ENCODE measurements around the gene ANKRD36C.
"Not testable (repeated sequence)": the region's sequence is repeated elsewhere in the genome, so short reads cannot be mapped to it uniquely, and the experiment has no call there.

The ANKRD36C gene

DNA sequence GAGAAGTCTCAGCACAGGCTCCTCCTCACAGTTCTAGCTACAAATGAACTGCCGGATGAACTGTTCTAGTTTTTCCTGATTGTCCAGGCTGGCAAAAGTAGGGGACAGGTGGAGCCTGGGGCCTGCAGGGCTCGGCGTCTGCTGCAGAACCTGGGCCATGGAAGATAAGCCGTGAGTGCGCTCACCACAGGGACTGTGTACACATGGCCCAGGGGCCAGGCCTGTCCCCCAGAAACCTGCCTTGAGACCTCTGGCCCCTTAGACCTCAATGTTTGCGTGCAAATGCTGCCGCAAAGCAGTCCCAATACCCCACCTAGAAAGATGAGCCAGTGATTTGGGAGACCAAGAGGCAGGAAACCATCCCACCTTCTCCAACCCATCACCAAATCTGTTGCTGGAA, 30.5 kb upstream of the ANKRD36C start:
- H3K27me3 ChIP-seq (ENCODE audit: insufficient read depth, insufficient read length); H3K36me3 ChIP-seq (ENCODE audit: insufficient read depth, insufficient read length, low read length); H3K4me1 ChIP-seq (ENCODE audit: insufficient read depth, insufficient read length); H3K9ac ChIP-seq (ENCODE audit: insufficient read length, low read depth); H3K4me3 ChIP-seq (ENCODE audit: insufficient read length, low read depth); DNase-seq (ENCODE audit: low read depth, low spot score); H3K9me3 ChIP-seq (ENCODE audit: insufficient read depth, low read length): not testable (repeated sequence)

DNA sequence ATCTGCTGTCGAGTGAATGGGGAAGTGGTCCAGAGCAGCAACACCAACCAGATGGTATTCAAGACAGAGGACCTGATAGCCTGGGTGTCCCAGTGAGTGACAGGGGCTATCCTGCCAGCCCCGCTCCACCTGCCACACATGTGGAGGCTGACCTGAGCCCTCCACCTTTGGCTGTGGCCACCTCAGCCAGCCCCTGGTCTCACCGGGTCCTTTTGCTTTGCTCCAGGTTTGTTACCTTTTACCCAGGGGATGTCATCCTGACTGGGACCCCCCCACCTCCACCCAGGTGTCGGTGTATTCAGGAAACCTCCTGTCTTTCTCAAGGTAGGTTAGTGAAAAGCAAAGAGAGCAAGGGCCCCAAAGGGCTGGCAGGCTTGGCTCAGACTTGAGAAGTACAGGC, 29.5 kb upstream of the ANKRD36C start:
- H3K36me3 ChIP-seq (ENCODE audit: insufficient read depth, insufficient read length, low read length); H3K4me3 ChIP-seq (ENCODE audit: insufficient read length, low read depth); H3K9me3 ChIP-seq (ENCODE audit: insufficient read depth, low read length); DNase-seq (ENCODE audit: low read depth, low spot score); H3K4me1 ChIP-seq (ENCODE audit: insufficient read depth, insufficient read length); H3K27me3 ChIP-seq (ENCODE audit: insufficient read depth, insufficient read length); H3K9ac ChIP-seq (ENCODE audit: insufficient read length, low read depth): not testable (repeated sequence)

DNA sequence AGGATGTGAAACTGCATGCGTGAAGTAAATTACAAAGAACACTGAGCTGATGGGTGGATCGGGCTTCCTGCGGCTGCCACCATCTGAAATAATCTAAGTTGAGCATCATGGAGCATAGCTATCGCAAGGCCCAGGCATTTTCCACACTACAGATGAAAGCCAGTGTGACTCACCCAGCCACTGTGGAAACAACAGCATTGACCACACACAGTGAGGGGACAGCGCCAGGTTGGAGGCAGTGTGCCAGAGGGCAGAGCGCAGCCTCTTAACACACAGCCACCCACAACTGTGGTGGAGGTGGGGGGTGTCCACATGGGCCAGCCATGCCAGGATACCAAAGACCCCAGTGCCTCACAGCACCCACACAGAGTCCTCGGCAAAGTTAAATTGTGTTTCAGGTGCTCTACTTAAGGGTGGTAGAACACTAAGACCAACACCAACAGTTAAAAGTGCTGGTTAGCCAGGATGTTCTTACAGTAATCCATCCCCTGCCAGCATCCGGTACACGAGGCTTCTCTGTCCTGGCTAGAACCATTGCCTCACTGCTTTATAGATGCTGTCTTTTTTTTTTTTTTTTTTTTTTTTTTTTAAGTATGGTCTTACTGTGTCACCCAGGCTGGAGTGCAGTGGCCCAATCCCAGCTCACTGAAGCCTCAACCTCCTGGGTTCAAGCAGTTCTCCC, 28.4 kb upstream of the ANKRD36C start:
- not testable (repeated sequence) for H3K9ac ChIP-seq (ENCODE audit: insufficient read length, low read depth); H3K4me1 ChIP-seq (ENCODE audit: insufficient read depth, insufficient read length); DNase-seq (ENCODE audit: low read depth, low spot score); H3K36me3 ChIP-seq (ENCODE audit: insufficient read depth, insufficient read length, low read length); H3K27me3 ChIP-seq (ENCODE audit: insufficient read depth, insufficient read length); H3K4me3 ChIP-seq (ENCODE audit: insufficient read length, low read depth); H3K9me3 ChIP-seq (ENCODE audit: insufficient read depth, low read length)

DNA sequence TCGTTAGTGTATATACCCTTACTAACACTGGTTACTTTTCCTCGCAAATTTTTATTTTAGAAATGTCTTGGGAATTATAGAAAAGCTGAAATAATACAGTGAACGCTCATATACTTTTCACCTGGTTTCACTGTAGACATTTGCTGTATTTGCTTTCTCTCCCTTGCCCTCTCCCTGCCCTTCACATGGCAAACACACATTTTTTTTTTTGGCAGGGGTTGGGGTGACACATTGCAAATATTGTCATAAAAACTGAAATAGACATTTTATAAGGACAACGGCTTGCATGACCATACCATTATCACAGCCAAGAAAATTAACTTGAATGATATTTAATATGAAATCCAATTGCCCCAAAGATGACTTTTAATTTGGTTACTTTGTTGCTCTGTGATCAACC, 24.7 kb upstream of the ANKRD36C start:
- not testable (repeated sequence) for DNase-seq (ENCODE audit: low read depth, low spot score); H3K36me3 ChIP-seq (ENCODE audit: insufficient read depth, insufficient read length, low read length)

DNA sequence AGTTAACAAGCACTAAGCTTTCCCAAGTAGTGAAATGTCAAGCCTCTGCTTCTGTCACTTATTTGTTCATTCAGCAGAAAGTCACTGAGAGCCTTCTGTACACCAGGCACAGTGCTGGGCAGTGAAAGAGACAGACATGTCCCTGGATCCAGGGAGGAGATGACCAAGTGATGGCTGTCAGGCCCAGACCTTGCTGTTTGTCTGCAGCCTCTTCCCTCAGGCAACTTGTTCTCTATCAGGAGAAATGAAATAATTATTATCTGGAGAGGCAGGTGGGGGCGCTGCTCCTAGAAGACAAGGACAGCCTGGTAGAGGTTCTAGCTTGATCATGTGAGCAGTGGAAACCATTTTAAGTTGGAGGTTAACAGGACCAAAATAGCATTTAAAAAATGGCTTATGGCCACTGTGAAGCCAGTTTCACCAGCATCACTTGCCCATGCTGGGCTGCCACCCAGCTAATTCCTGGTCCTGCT, 21.2 kb upstream of the ANKRD36C start:
- H3K9ac ChIP-seq (ENCODE audit: insufficient read length, low read depth); DNase-seq (ENCODE audit: low read depth, low spot score): not testable (repeated sequence)

More for the DNA sequence above, 24.7 kb upstream of the ANKRD36C start:
- not testable (repeated sequence) for H3K9ac ChIP-seq (ENCODE audit: insufficient read length, low read depth); H3K9me3 ChIP-seq (ENCODE audit: insufficient read depth, low read length); H3K4me1 ChIP-seq (ENCODE audit: insufficient read depth, insufficient read length); H3K4me3 ChIP-seq (ENCODE audit: insufficient read length, low read depth); H3K27me3 ChIP-seq (ENCODE audit: insufficient read depth, insufficient read length)

DNA sequence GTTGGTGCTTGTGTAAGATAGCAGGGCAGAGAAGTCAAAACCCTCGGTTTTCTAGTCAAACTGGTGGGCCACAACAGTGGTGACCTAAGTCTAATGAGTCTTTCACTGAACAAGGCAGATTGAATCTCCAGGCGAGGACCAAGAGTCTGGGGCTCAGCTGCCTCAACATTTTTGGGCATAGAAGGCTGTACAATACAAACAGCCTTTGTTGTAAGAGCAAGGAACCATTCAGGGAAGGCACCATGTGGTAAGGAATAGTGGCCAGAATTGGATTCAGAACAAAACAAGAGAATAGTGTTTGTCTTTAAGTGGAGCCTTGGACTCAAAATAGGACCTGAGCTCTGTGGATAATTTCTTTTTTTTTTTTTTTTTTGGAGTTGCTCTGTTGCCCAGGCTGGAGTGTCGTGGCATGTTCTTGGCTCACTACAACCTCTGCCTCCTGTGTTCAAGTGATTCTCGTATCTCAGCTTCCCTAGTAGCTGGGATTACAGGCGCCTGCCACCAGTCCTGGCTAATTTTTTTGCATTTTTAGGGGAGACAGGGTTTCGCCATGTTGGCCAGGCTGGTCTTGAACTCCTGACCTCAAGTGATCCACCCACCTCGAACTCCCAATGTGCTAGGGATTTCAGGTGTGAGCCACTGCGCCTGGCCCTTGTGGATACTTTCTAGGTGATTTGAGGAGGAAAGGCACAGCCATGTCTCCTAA, 20.6 kb upstream of the ANKRD36C start:
- H3K9ac ChIP-seq (ENCODE audit: insufficient read length, low read depth); H3K4me3 ChIP-seq (ENCODE audit: insufficient read length, low read depth); H3K27me3 ChIP-seq (ENCODE audit: insufficient read depth, insufficient read length); H3K4me1 ChIP-seq (ENCODE audit: insufficient read depth, insufficient read length); DNase-seq (ENCODE audit: low read depth, low spot score); H3K9me3 ChIP-seq (ENCODE audit: insufficient read depth, low read length); H3K36me3 ChIP-seq (ENCODE audit: insufficient read depth, insufficient read length, low read length): not testable (repeated sequence)

More for the DNA sequence above, 21.2 kb upstream of the ANKRD36C start:
- H3K36me3 ChIP-seq (ENCODE audit: insufficient read depth, insufficient read length, low read length); H3K4me3 ChIP-seq (ENCODE audit: insufficient read length, low read depth); H3K4me1 ChIP-seq (ENCODE audit: insufficient read depth, insufficient read length); H3K27me3 ChIP-seq (ENCODE audit: insufficient read depth, insufficient read length); H3K9me3 ChIP-seq (ENCODE audit: insufficient read depth, low read length): not testable (repeated sequence)

DNA sequence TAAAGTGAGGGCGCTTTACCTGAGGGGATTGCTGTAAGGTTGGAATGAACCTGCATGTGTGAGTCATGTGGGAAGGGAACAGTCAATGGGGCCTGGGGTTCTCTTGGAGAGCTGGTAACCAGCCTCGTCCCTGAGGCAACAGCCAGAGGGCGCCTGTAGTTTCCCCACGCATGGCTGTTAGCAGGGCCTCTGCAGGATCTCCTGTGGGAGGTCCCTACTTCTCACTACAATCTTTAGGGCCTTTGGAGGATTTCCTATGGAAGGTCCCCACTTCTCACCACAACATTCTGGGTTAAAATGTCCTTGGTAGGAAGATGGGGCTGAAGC, 19.5 kb upstream of the ANKRD36C start:
- not testable (repeated sequence) for DNase-seq (ENCODE audit: low read depth, low spot score); H3K4me3 ChIP-seq (ENCODE audit: insufficient read length, low read depth); H3K4me1 ChIP-seq (ENCODE audit: insufficient read depth, insufficient read length); H3K9me3 ChIP-seq (ENCODE audit: insufficient read depth, low read length); H3K27me3 ChIP-seq (ENCODE audit: insufficient read depth, insufficient read length); H3K36me3 ChIP-seq (ENCODE audit: insufficient read depth, insufficient read length, low read length); H3K9ac ChIP-seq (ENCODE audit: insufficient read length, low read depth)

DNA sequence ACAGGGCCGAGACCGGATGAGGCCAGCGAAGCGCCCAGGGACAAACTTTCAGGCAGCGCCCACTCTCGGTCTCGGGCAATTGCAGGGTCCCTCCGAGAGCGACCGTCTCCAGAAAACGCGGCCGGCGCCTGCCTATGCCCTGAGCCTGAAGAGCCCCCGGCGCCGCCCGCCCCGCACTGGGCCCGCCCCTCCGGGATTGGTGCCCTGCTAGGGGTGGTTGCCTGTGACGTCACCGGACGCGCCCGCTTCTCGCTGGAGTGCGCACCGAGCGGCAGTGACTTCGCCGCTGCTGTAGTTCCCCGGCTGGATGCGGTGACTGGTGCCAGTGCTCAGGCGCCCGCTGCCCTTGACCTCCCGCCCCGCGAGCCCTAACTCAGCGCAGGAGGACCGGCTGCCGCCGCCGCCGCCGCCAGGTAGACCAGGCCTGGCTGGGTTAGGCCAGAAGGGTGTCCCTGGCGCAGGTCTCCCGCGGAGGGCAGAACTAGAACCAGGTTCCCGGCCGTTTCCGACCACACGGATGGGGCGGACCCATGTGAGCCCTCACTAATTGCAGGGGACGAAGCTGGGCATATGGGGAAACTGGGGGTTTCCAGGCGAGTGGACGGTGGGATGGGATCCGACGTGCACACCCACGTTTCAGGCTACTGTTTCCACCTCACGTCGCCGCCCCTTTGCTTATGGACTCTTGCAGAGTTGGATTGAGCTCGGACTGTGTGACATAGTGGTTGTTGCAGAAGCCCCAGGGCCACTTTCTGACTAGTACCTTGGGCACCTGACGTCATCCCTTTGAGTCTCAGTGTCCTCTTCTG, 18.9 kb upstream of the ANKRD36C start:
- Histone ChIP-seq H3K4me3 (ENCODE audit: insufficient read length, low read depth) (peak overlapping the region; percentile 18), H3K9ac (ENCODE audit: insufficient read length, low read depth) (peak overlapping the region; percentile 32)
- DNase-seq (ENCODE audit: low read depth, low spot score): peak; percentile 64
- not testable (repeated sequence) for H3K27me3 ChIP-seq (ENCODE audit: insufficient read depth, insufficient read length); H3K9me3 ChIP-seq (ENCODE audit: insufficient read depth, low read length); H3K36me3 ChIP-seq (ENCODE audit: insufficient read depth, insufficient read length, low read length); H3K4me1 ChIP-seq (ENCODE audit: insufficient read depth, insufficient read length)

DNA sequence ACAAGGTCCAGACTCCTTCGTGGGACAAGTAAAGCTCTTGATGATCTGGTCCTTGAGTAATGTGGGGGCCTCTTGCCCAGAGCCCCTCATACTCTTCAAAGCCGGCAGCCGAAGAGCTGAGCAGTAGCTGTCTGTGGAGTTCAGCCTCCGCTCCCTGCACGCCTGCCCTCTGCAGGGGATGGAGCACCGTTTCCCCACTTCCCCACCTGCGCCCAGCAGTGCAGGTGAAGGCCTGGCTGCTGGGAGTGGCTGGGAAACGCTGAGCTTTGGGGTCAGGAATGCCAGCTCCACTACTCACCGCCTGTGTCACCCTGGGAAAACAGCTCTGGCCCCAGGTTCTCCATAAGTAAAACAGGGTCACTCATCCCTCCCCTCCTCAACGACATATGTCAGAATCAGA, 18.2 kb upstream of the ANKRD36C start:
- Histone ChIP-seq H3K9ac (ENCODE audit: insufficient read length, low read depth) (peak overlapping the region; percentile 72), H3K4me3 (ENCODE audit: insufficient read length, low read depth) (peak overlapping the region; percentile 19)
- not testable (repeated sequence) for DNase-seq (ENCODE audit: low read depth, low spot score); H3K27me3 ChIP-seq (ENCODE audit: insufficient read depth, insufficient read length); H3K9me3 ChIP-seq (ENCODE audit: insufficient read depth, low read length); H3K36me3 ChIP-seq (ENCODE audit: insufficient read depth, insufficient read length, low read length); H3K4me1 ChIP-seq (ENCODE audit: insufficient read depth, insufficient read length)

DNA sequence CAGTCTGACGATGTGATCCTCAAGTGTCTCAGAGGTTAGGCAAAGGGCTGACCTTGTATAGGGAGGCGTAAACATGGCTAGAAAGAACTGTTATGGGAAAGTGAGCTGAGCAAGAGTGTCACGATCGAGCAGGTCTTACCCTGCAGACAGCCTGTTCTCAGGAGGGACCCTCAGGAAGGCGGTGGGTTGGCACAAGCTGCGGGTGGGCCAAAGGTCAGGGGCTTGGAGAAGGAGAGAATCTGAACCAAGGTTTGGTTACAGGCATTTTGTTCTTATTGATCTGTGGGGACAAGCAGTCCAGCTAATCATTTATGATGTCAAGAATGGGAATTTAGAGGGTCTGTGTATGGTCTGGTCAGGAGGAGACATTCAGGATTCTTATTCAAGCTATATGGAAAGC, 16.4 kb upstream of the ANKRD36C start:
- H3K36me3 ChIP-seq (ENCODE audit: insufficient read depth, insufficient read length, low read length); H3K9ac ChIP-seq (ENCODE audit: insufficient read length, low read depth); H3K4me3 ChIP-seq (ENCODE audit: insufficient read length, low read depth); DNase-seq (ENCODE audit: low read depth, low spot score); H3K4me1 ChIP-seq (ENCODE audit: insufficient read depth, insufficient read length); H3K27me3 ChIP-seq (ENCODE audit: insufficient read depth, insufficient read length); H3K9me3 ChIP-seq (ENCODE audit: insufficient read depth, low read length): not testable (repeated sequence)

DNA sequence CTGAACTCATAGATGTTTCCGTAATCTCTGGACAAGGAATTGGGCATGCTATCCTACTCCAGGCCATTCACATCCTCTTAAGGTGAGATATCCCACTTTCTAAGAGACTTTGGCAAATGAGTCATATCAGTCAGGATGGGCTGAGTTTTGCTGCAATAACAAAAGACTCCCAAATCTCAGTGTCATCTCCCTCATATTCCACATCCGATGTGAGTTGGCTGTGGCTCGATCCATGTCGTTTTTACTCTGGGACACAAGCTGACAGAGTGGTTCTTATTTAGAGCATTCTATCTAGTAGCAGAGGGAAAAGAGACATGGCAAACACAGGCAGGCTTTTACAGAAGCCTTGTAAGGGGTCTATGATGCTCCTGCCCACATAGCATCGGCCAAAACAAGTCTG, 14.6 kb upstream of the ANKRD36C start:
- H3K4me3 ChIP-seq (ENCODE audit: insufficient read length, low read depth); H3K9me3 ChIP-seq (ENCODE audit: insufficient read depth, low read length); H3K36me3 ChIP-seq (ENCODE audit: insufficient read depth, insufficient read length, low read length); H3K9ac ChIP-seq (ENCODE audit: insufficient read length, low read depth); H3K4me1 ChIP-seq (ENCODE audit: insufficient read depth, insufficient read length); DNase-seq (ENCODE audit: low read depth, low spot score); H3K27me3 ChIP-seq (ENCODE audit: insufficient read depth, insufficient read length): not testable (repeated sequence)
